ENCODE results near the gene PEX1.
"Not testable (repeated sequence)": the region's sequence is repeated elsewhere in the genome, so short reads cannot be mapped to it uniquely, and the experiment has no call there.

The PEX1 gene

GRCh38 chr7:92461027-92462003 is 67.0 kb downstream of the PEX1 start:
- no peak for DNase-seq (ENCODE audit: low read depth in 2 of 3, low spot score in 2 of 3)

GRCh38 chr7:92460510-92460909 is 67.8 kb downstream of the PEX1 start:
- no peak for DNase-seq (ENCODE audit: low read depth in 2 of 3, low spot score in 2 of 3)

- DNase-seq (ENCODE audit: low read depth in 2 of 3, low spot score in 2 of 3): no peak
Observed at GRCh38 chr7:92460109-92460508, 68.2 kb downstream of the PEX1 start.

GRCh38 chr7:92456236-92456635 is 72.1 kb downstream of the PEX1 start:
- DNase-seq (ENCODE audit: low read depth in 2 of 3, low spot score in 2 of 3): no peak

GRCh38 chr7:92451645-92452044 is 76.7 kb downstream of the PEX1 start:
- DNase-seq (ENCODE audit: low read depth in 2 of 3, low spot score in 2 of 3): no peak

- DNase-seq (ENCODE audit: low read depth in 2 of 3, low spot score in 2 of 3): peak; percentile 2 to 16 (median 7)
Observed at GRCh38 chr7:92448205-92448747, 80.0 kb downstream of the PEX1 start.

GRCh38 chr7:92447345-92448204 is 80.7 kb downstream of the PEX1 start, which contains the start of gene GATAD1:
Gene GATAD1, plus strand, starts transcription at chr7:92447482. Its CDS starts 248 bp downstream, at chr7:92447730.
- DNase-seq (ENCODE audit: low read depth in 2 of 3, low spot score in 2 of 3): peak; percentile 47 to 63 (median 62)

GRCh38 chr7:92446869-92447344 is 81.4 kb downstream of the PEX1 start:
- DNase-seq (ENCODE audit: low read depth in 2 of 3, low spot score in 2 of 3): no peak

- not testable (repeated sequence) for DNase-seq (ENCODE audit: low read depth in 2 of 3, low spot score in 2 of 3)
Observed at GRCh38 chr7:92442720-92443119, 85.6 kb downstream of the PEX1 start.

GRCh38 chr7:92437956-92438491 is 90.3 kb downstream of the PEX1 start:
- DNase-seq (ENCODE audit: low read depth in 2 of 3, low spot score in 2 of 3): no peak

Data from activated CD8-positive, alpha-beta memory T cell treated with anti-CD3 and anti-CD28 coated beads for 48 hours (primary cell).